Astrocyte (in vitro differentiated cells and primary cell): Measurements from ENCODE around the gene REEP6. TPM values are rescaled to one million over a fixed set of nuclear protein-coding genes. Genes with fewer than 3 reads are reported as not detected.

Source experiments
- DNase-seq: peaks from one replicate; pipeline ENCODE4 v3.0.0-alpha.2; 2010; ENCODE audit warnings: low read depth
- FAIRE-seq: peaks from 2 replicates; lab custom pipeline; 2011; peaks lifted over from hg19 to GRCh38; lab: Jason Lieb, UNC
- H2AFZ ChIP-seq: 2 replicates; pipeline ENCODE4 v1.6.0; 2012; ENCODE audit warnings: low read depth, low read length, inconsistent platforms
- H3K27ac ChIP-seq: 2 replicates; pipeline ENCODE4 v1.5.1; 2011; ENCODE audit warnings: low read depth, low read length, inconsistent platforms
- H3K27me3 ChIP-seq: 2 replicates; pipeline ENCODE4 v1.6.0; 2011; ENCODE audit warnings: low read length, inconsistent platforms; ENCODE audit not compliant: insufficient read depth
- H3K36me3 ChIP-seq: 2 replicates; pipeline ENCODE4 v1.5.1; 2011; ENCODE audit warnings: low read length, inconsistent platforms; ENCODE audit not compliant: insufficient read depth
- H3K4me1 ChIP-seq: 2 replicates; pipeline ENCODE4 v1.5.1; 2011; ENCODE audit warnings: low read length, inconsistent platforms; ENCODE audit not compliant: insufficient read depth
- H3K4me2 ChIP-seq: 2 replicates; pipeline ENCODE4 v1.6.0; 2012; ENCODE audit warnings: low read length, inconsistent platforms
- H3K4me3 ChIP-seq: 2 replicates; pipeline ENCODE4 v1.5.1; 2011; ENCODE audit warnings: low read depth, mild to moderate bottlenecking, low read length, inconsistent platforms; ENCODE audit not compliant: insufficient read depth
- H3K79me2 ChIP-seq: 2 replicates; pipeline ENCODE4 v1.6.0; 2012; ENCODE audit warnings: mild to moderate bottlenecking, low read length, inconsistent platforms; ENCODE audit not compliant: insufficient read depth
- H3K9ac ChIP-seq: 2 replicates; pipeline ENCODE4 v1.6.0; 2012; ENCODE audit warnings: mild to moderate bottlenecking, low read length, inconsistent platforms
- H3K9me3 ChIP-seq: 2 replicates; pipeline ENCODE4 v1.5.1; 2012; ENCODE audit warnings: low read depth, mild to moderate bottlenecking, low read length, inconsistent platforms; ENCODE audit not compliant: insufficient read depth
- H4K20me1 ChIP-seq: 2 replicates; pipeline ENCODE4 v1.6.0; 2012; ENCODE audit warnings: low read length, inconsistent platforms; ENCODE audit not compliant: insufficient read depth
- H3K27ac Mint-ChIP-seq: one replicate; pipeline ENCODE4 v1.8.0; 2021; ENCODE audit warnings: mild to moderate bottlenecking, mixed read lengths; ENCODE audit not compliant: unreplicated experiment
- H3K27me3 Mint-ChIP-seq: one replicate; pipeline ENCODE4 v1.8.0; 2021; ENCODE audit warnings: low read depth, mixed read lengths; ENCODE audit not compliant: unreplicated experiment
- H3K36me3 Mint-ChIP-seq: one replicate; pipeline ENCODE4 v1.8.0; 2021; ENCODE audit warnings: low read depth, mixed read lengths; ENCODE audit not compliant: unreplicated experiment
- H3K4me1 Mint-ChIP-seq: one replicate; pipeline ENCODE4 v1.8.0; 2021; ENCODE audit warnings: low read depth, mixed read lengths; ENCODE audit not compliant: unreplicated experiment
- H3K4me3 Mint-ChIP-seq: one replicate; pipeline ENCODE4 v1.8.0; 2021; ENCODE audit warnings: mild to moderate bottlenecking, moderate library complexity, mixed read lengths; ENCODE audit not compliant: unreplicated experiment
- H3K9me3 Mint-ChIP-seq: one replicate; pipeline ENCODE4 v1.8.0; 2021; ENCODE audit warnings: mild to moderate bottlenecking, mixed read lengths; ENCODE audit not compliant: unreplicated experiment
- EZH2 ChIP-seq: IDR thresholded peaks from 2 replicates; pipeline ENCODE4 v1.6.1; 2012; ENCODE audit warnings: mild to moderate bottlenecking, low read length, inconsistent platforms; ENCODE audit not compliant: insufficient read depth
- total RNA-seq: library from RNA; stranded (reverse); gene quantifications from 2 replicates; pipeline ENCODE4 v1.2.1, GENCODE V29; 2021
- TF ChIP-seq, protein P1 (sequence below): IDR thresholded peaks from 2 replicates; pipeline ENCODE4 v1.5.1; 2011; ENCODE audit warnings: low read depth, mild to moderate bottlenecking, inconsistent platforms, low read length, moderate library complexity; ENCODE audit not compliant: insufficient read depth

Gene REEP6
- total RNA-seq, 1 donor from 2014 or later, result 5.7 TPM

DNA sequence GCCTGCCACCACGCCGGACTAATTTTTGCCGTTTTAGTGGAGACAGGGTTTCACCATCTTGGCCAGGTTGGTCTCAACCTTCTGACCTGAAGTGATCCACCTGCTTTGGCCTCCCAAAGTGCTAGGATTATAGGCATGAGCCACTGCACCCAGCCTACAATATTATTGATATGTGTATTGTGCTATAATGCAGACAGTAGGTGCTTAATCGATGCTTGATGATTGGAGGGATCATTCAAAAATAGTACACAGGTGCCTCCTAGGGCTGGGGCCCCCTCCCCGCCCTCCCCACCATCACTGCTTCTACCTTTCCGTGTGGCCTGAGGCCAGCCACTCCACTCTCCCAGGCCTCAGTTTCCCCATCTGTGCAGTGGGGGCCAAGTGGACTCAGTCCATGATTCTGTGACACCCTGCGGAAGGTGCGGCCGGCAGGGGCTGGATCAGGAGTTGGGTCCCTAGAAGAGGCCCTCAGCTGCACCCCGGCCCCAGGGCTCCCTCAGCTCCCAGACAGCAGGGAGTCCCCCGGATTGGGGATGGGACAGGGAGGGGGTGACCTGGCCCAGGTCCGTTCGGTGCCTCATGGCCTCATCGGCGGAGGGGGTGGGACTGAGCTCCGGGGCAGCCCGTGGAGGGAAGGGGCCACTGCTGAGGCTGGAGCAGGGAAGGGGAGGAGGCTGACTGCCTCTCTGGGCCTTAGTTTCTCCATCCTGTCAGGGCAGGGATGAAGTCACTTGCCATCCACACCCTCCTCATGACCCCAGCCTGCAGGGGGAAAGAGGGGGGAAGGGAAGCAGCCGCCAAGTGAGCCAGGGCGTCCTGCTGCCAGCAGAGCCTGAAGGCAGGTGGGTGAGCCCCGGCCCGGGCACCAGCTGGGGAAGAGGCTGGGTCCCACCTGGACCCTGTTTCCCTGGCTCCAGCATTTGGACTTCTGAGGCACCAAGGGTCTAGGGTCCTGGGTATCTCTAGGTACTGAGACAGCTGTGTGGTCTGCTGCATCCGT, 20.6 kb downstream of the REEP6 start:
- Mint-ChIP-seq H3K4me3 (peak overlapping the region; percentile 79), H3K4me1 (no peaks in the 10 kb centered on the region), H3K27me3 (peaks cover 7% of the 10 kb centered on the region), H3K27ac (no peak overlapping the region), H3K9me3 (peaks cover 4% of the 10 kb centered on the region), H3K36me3 (peaks cover 3% of the 10 kb centered on the region)
- H3K9ac ChIP-seq, result no peak overlapping the region
- no peaks in the 10 kb centered on the region for H3K79me2 ChIP-seq
- no peaks in the 10 kb centered on the region for H3K36me3 ChIP-seq
- H3K9me3 ChIP-seq, result peaks cover 9% of the 10 kb centered on the region
- TF ChIP-seq, protein P1, sequence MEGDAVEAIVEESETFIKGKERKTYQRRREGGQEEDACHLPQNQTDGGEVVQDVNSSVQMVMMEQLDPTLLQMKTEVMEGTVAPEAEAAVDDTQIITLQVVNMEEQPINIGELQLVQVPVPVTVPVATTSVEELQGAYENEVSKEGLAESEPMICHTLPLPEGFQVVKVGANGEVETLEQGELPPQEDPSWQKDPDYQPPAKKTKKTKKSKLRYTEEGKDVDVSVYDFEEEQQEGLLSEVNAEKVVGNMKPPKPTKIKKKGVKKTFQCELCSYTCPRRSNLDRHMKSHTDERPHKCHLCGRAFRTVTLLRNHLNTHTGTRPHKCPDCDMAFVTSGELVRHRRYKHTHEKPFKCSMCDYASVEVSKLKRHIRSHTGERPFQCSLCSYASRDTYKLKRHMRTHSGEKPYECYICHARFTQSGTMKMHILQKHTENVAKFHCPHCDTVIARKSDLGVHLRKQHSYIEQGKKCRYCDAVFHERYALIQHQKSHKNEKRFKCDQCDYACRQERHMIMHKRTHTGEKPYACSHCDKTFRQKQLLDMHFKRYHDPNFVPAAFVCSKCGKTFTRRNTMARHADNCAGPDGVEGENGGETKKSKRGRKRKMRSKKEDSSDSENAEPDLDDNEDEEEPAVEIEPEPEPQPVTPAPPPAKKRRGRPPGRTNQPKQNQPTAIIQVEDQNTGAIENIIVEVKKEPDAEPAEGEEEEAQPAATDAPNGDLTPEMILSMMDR, result no peak
- TF ChIP-seq EZH2, result no peak
- no peak overlapping the region for H3K4me2 ChIP-seq
- no peak overlapping the region for H3K27ac ChIP-seq
- H2AFZ ChIP-seq, result no peak overlapping the region
- peaks cover 4% of the 10 kb centered on the region for H3K4me1 ChIP-seq
- FAIRE-seq, result no peak
- H4K20me1 ChIP-seq, result no peaks in the 10 kb centered on the region
- H3K27me3 ChIP-seq, result peaks cover 2% of the 10 kb centered on the region
- DNase-seq, result no peak
- H3K4me3 ChIP-seq, result no peak overlapping the region

DNA sequence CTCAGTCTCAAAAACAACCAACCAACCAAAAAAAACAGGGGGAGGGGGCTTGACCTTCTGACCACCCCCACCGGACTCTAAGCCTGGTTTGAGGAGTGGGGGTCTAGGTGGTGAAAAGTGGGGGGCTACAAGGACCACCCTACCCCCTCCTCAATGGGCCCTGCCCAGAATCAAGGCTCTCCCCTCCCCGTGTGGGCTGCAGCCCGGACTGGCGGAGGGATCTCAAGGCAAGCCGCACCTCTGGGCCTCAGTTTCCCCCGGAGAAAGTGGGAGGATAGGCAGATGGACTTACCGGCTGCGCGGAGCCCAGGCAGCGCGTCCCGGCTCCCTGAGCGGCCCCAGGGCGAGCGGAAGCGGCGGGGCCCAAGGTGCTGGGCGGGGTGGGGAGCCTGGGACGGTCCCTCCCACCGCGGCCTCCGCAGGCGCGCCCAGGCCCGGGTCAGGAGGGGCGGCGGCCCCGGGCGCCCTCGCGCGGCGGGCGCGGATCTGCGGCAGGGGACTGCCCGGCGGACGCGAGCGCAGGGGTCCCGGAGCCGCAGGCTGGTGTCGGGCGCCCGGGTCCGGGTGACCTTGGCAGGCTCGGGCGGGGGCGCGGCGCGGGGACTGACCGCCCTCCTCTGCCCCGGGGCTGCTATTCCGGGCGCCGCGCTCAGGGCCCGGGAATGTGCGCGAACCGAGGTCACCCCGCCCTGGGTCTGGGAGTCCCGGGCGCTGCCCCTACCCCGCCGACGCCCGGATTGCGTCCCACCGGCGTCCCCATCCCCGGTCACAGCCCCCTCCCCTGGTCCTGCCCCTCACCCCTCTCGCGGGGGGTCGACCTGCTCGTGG, 21.9 kb downstream of the REEP6 start, which contains the start of gene ADAMTSL5:
TSS of gene ADAMTSL5 (minus strand) at position 349 of the 828 bp plus-strand sequence. CDS start 2,076 bp downstream, outside the sequence.
- H3K27me3 Mint-ChIP-seq, result peaks cover 12% of the 10 kb centered on the region

More for the DNA sequence above, 21.9 kb downstream of the REEP6 start, which contains the start of gene ADAMTSL5:
- Mint-ChIP-seq H3K9me3 (no peaks in the 10 kb centered on the region), H3K4me3 (peak within 1 kb of the TSS; percentile 79), H3K4me1 (no peaks in the 10 kb centered on the region), H3K27ac (no peak within 1 kb of the TSS), H3K36me3 (peaks cover under 1% of the 10 kb centered on the region)
- DNase-seq, result no peak
- Histone ChIP-seq H4K20me1 (no peaks in the 10 kb centered on the region), H3K27ac (no peak within 1 kb of the TSS), H3K36me3 (no peaks in the 10 kb centered on the region), H3K79me2 (no peaks in the 10 kb centered on the region), H3K4me3 (peak within 1 kb of the TSS; percentile 51), H3K9ac (peak within 1 kb of the TSS; percentile 62), H3K4me2 (peak within 1 kb of the TSS; percentile 82), H2AFZ (peak within 1 kb of the TSS; percentile 47), H3K27me3 (peaks cover 2% of the 10 kb centered on the region), H3K9me3 (peaks cover 9% of the 10 kb centered on the region), H3K4me1 (peaks cover 4% of the 10 kb centered on the region)
- TF ChIP-seq, protein P1, result no peak
- no peak for FAIRE-seq
